Measurements from ENCODE around the gene SNTB2.

Gene SNTB2

GRCh38 chr16:69349536-69349935, 162.6 kb downstream of the SNTB2 start:
- no peak for DNase-seq

GRCh38 chr16:69350536-69351133, 163.7 kb downstream of the SNTB2 start:
- DNase-seq, result no peak

GRCh38 chr16:69351309-69352027, 164.5 kb downstream of the SNTB2 start, which contains the start of gene TMED6:
TMED6 (minus strand) TSS chr16:69351786; CDS start chr16:69351753, 33 bp downstream.
- DNase-seq, result no peak
